ENCODE results near the gene TMIE. TPM values are rescaled to one million over a fixed set of nuclear protein-coding genes. Genes with fewer than 3 reads are reported as not detected.

TMIE gene
- polyA plus RNA-seq, 1 donor from 2014 or later = not detected

DNA sequence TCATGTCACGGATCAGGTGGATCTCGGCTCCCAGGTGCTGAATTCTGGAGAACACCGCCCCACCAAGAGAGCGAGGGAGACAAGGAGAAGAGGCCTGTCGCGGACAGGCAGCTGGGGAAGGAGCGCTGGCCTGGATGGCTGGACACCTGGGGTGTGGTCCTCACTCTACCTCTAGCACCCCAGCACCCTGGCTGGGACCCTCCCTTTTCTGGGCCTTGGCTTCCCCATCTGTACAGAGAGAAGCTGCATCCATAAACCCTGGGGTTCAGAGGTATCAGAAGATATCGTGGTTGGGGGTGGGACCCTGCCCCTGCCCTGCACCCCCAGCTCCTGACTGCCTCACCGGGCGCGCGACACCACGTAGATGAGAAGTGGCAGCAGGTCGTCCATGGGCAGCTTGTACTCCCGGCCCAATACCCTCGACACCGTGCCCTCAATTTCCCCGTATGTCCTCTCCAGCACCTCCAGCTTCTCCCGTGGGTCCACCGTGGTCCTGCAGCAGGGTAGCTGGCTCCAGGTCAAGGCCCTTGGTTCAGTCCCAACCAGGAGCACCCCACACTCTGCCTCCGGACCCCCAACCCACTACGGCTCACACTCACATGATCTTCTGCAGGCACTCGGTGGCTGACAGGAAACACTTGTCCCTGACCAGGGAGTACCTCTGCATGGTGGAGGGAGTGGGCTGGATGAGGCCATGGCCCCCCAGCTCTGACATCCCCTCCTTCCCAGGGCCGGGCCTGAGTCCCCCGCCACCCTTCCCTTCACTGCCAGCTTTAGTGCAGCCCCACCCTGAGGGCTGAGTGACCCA, 29.4 kb upstream of the TMIE start:
- TF ChIP-seq SMC3 (conservative IDR thresholded peaks at IDR 0.05; ENCODE audit: poor library complexity) (no peak), RAD21 (conservative IDR thresholded peaks at IDR 0.05) (no peak), EZH2 (IDR thresholded peaks at IDR 0.05; ENCODE audit: borderline replicate concordance, insufficient read depth, low read length, poor library complexity, severe bottlenecking) (no peak), POLR2AphosphoS5 (IDR thresholded peaks at IDR 0.05) (no peak), REST (IDR thresholded peaks at IDR 0.05; ENCODE audit: borderline replicate concordance) (no peak), EP300 (conservative IDR thresholded peaks at IDR 0.05; ENCODE audit: poor library complexity, severe bottlenecking) (no peak), MXI1 (conservative IDR thresholded peaks at IDR 0.05; ENCODE audit: poor library complexity, severe bottlenecking) (no peak), TAF1 (IDR thresholded peaks at IDR 0.05; ENCODE audit: low read depth) (no peak), CTCF (IDR thresholded peaks at IDR 0.05; ENCODE audit: poor library complexity, severe bottlenecking) (no peak)
- Histone ChIP-seq H2AFZ (ENCODE audit: low read depth, low read length) (no peak overlapping the region), H4K20me1 (ENCODE audit: insufficient read depth) (no peaks in the 10 kb centered on the region), H3K9me2 (ENCODE audit: insufficient read depth, low read length) (no peaks in the 10 kb centered on the region), H3K4me2 (ENCODE audit: low read length) (no peak overlapping the region), H3K79me2 (replicated peaks; ENCODE audit: insufficient read depth, low read length) (no peaks in the 10 kb centered on the region), H3K9ac (ENCODE audit: low read length) (no peak overlapping the region), H3K27me3 (ENCODE audit: insufficient read depth, low read depth, low read length) (no peaks in the 10 kb centered on the region), H3K27ac (ENCODE audit: low read length) (no peak overlapping the region), H3K4me3 (ENCODE audit: low read length) (no peak overlapping the region), H3F3A (ENCODE audit: insufficient read depth, low read length, poor library complexity, severe bottlenecking) (no peaks in the 10 kb centered on the region), H3K36me3 (ENCODE audit: insufficient read depth, low read length) (no peaks in the 10 kb centered on the region), H3K9me3 (ENCODE audit: low read length) (no peaks in the 10 kb centered on the region)

DNA sequence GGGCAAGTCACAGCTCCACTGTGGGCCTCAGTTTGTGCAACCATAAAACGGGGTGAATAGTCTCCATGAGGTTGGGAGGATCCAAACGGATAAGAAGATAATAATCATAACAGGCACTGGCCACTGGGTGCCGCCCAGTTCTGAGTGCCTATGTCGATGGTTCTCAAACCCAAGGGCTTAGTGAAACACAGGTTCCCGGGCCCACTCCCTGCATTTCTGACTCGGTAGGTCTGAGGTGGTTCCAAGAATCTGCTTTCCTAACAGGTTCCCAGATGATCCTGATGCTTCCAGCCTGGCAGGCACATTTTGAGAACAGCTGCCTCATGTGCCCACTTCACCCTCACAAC, 28.9 kb upstream of the TMIE start:
- TF ChIP-seq EZH2 (IDR thresholded peaks at IDR 0.05; ENCODE audit: borderline replicate concordance, insufficient read depth, low read length, poor library complexity, severe bottlenecking) = no peak
- no peak for TF ChIP-seq MXI1 (conservative IDR thresholded peaks at IDR 0.05; ENCODE audit: poor library complexity, severe bottlenecking)
- no peak for TF ChIP-seq POLR2AphosphoS5 (IDR thresholded peaks at IDR 0.05)
- TF ChIP-seq REST (IDR thresholded peaks at IDR 0.05; ENCODE audit: borderline replicate concordance) = no peak
- no peak overlapping the region for H3K4me3 ChIP-seq (ENCODE audit: low read length)
- no peaks in the 10 kb centered on the region for H3F3A ChIP-seq (ENCODE audit: insufficient read depth, low read length, poor library complexity, severe bottlenecking)
- no peak overlapping the region for H2AFZ ChIP-seq (ENCODE audit: low read depth, low read length)
- no peaks in the 10 kb centered on the region for H4K20me1 ChIP-seq (ENCODE audit: insufficient read depth)
- no peak overlapping the region for H3K9ac ChIP-seq (ENCODE audit: low read length)
- no peaks in the 10 kb centered on the region for H3K36me3 ChIP-seq (ENCODE audit: insufficient read depth, low read length)
- H3K79me2 ChIP-seq (replicated peaks; ENCODE audit: insufficient read depth, low read length) = no peaks in the 10 kb centered on the region
- H3K9me3 ChIP-seq (ENCODE audit: low read length) = no peaks in the 10 kb centered on the region
- no peak overlapping the region for H3K4me2 ChIP-seq (ENCODE audit: low read length)
- H3K27me3 ChIP-seq (ENCODE audit: insufficient read depth, low read depth, low read length) = no peaks in the 10 kb centered on the region
- H3K27ac ChIP-seq (ENCODE audit: low read length) = no peak overlapping the region
- no peaks in the 10 kb centered on the region for H3K9me2 ChIP-seq (ENCODE audit: insufficient read depth, low read length)
